ENCODE measurements around the gene TTLL13.

DNA sequence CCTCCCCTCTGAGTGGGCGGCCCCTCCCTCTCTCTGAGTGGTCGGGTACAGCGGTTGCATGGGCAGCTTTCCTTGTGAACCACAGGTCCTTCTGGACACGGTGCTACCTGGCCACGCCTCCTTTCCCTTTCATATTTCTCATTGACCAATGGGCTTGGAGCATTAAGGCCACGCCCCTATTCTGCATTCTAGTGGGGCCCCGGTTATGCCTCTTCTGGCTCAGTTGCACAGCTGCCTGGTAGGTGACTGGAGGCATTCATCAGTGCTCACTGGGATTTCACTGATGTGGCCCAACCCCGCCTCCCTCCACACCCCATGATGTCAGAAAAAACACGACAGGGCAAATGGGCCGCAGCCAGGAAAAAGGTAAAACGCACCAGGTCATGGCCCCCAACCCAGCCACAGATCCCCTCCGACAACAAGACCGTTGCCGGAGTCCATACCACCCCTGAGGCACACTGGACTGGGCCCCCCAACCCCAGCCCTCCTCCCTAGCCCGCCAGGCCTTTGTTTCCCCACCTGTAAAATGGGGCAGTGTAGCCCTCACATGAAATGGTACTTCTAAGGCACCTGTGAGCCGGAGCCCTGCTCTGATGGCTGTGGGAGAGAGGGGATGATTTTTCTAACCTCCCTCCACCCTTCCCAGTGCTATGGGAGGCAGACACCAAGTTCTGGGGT, 42.5 kb downstream of the TTLL13 start:
- TF ChIP-seq, protein P1, sequence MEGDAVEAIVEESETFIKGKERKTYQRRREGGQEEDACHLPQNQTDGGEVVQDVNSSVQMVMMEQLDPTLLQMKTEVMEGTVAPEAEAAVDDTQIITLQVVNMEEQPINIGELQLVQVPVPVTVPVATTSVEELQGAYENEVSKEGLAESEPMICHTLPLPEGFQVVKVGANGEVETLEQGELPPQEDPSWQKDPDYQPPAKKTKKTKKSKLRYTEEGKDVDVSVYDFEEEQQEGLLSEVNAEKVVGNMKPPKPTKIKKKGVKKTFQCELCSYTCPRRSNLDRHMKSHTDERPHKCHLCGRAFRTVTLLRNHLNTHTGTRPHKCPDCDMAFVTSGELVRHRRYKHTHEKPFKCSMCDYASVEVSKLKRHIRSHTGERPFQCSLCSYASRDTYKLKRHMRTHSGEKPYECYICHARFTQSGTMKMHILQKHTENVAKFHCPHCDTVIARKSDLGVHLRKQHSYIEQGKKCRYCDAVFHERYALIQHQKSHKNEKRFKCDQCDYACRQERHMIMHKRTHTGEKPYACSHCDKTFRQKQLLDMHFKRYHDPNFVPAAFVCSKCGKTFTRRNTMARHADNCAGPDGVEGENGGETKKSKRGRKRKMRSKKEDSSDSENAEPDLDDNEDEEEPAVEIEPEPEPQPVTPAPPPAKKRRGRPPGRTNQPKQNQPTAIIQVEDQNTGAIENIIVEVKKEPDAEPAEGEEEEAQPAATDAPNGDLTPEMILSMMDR (IDR thresholded peaks at IDR 0.05) = no peak
- no peak for TF ChIP-seq POLR2A (IDR thresholded peaks at IDR 0.05)

Data from adrenal gland (tissue), 5 donors.